Left hindlimb (tissue), 1 donor: ENCODE measurements around the gene PNKP.

Source experiments
- DNase-seq: peaks from one replicate; pipeline ENCODE4 v3.0.0-alpha.2; 2018

The PNKP gene

GRCh38 chr19:49857061-49857837, 10.1 kb downstream of the PNKP start:
- DNase-seq: no peak

GRCh38 chr19:49856574-49857021, 10.8 kb downstream of the PNKP start:
- no peak for DNase-seq

DNA sequence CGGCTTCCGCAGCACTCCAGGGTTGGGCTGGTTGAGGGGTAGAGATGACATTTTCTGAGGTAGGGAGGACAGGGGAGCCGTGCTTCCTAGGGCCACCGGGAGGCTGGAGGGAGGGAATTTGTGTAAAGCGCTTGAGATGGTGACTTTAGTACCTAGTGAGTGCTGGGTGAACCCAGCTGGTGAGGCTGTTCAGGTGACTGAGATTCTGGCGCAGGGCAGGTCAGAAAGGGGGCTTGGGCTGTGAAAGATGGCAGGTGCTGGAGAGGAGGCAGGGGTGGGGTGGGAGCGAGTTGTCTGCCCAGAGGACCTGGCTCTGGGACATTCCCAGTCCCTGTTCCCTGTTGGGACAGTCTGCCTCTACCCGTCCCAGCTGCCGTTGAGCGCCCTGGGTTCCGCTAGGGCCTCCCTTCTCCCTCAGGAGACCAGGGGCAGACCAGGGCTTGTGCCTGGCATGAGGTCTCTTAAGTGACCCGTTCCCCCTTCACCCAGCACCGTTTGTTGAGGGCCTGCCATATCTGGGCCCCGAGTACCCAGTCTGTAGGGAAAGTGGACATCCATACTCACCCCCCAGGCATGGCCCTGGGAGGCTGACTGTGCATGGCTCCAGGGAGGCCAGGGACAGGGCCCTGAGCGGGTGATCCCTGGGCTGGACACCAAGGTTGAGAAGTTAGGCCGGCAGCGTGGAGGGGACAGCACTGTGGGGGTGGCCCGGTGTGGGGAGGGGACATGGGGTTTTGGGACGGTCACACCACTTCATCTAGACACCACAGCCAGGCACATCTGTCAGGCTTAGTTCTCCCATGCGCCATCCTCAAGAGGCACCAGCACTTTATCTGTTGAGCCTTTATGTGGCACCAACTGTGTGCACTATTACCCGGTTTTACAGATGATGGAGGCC, 11.5 kb downstream of the PNKP start:
- no peak for DNase-seq

- no peak for DNase-seq
Observed at GRCh38 chr19:49855277-49855675, 12.1 kb downstream of the PNKP start.

DNA sequence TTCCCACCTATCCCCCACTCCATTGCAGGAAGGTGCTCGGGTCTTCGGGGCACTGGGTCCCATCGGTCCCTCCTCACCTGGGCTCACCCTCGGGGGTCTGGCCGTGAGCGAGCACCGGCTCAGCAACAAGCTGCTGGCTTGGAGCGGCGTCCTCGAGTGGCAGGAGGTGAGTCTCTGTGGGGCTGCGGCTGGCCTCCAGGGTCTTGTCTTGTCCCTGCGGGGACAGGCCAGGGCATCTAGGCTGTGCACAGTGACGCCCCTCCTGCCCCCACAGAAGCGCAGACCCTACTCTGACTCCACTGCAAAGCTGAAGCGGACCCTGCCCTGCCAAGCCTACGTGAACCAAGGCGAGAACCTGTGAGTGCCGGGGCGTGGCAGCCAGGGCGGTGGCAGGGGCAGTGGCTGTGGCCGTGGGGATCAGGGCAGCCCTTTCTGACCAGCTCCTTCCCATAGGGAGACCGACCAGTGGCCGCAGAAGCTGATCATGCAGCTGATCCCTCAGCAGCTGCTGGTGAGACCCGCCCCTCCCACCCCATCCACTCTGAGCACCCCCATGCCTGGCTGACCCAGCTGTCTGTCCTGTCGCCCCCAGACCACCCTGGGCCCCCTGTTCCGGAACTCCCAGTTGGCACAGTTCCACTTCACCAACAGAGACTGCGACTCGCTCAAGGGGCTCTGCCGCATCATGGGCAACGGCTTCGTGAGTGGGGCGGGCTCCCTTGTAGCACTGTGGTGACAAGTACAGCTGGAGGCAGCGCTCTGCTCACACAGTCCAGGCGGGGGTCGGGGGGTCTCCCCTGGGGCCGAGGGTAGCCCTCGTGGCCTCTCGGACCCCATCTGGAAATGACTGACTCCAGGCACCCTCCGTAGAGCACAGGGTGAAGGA, 12.8 kb downstream of the PNKP start:
- DNase-seq: no peak

GRCh38 chr19:49853852-49854377, 13.5 kb downstream of the PNKP start:
- DNase-seq: no peak

DNA sequence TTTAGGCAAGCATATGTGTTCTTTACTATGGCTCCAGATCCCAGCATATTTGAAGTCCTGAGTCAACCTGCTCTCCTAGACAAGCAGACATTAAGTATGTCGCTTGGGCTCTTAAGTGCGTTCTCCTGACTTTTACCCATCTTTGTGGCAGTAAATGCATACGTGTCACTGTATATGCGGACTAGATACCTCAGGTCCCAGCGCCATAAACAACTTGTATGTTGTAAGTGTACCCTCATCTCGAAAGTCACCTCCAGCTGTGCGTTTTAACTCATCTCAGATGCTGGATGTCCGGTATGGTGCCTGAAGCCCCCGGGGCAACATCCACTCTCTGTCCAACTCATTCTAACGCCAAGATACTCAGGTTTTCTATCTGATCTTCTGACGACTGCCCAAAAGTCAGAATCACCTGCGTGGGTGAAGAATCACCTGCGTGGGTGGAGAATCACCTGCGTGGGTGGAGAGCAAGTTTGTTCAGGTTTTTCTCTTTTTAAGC, 14.7 kb downstream of the PNKP start:
- no peak for DNase-seq

DNA sequence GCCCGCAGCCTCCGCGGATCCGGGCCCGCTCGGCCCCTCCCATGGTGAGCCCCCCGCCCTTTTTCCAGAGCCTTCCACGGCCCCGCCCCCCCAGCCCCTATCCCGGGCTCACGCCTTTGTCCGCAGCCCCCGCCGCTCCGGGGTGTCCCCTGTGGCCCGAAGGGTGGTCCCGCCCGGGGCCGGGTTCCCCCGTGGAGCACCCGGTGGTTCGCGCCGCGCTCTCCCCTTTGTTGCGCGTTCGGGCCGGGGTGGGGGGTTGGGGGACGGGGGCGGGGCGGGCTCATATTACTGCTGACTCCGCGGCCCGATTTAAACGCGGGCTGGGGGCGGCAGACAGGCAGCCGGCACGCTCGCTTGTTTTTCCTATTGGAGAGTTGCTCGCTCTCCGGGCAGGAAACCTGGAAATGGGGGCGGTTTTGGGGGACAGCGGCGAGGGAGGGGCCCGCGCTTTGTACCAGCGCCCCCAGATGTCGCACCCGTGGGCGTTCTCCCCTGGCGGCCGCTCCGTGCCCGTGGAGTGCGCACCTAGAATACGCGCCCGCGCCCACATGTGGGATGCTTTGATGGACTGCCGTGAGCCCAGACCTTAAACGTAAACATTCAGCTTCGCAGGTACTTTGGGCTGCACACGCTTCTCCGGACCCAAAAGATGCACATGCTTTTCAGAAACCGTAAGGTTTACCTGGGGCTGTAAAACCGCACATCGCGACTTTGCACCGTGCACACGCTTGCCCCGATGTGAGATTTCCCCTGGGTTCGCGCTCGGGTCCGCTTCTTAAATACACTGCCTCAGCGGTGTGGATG, 15.7 kb downstream of the PNKP start:
- DNase-seq: peak; percentile 82

- DNase-seq: peak; percentile 92
Observed at GRCh38 chr19:49850487-49851342, 16.7 kb downstream of the PNKP start, which contains the start of gene PTOV1. TSS of gene PTOV1 (plus strand) at chr19:49851159.

DNA sequence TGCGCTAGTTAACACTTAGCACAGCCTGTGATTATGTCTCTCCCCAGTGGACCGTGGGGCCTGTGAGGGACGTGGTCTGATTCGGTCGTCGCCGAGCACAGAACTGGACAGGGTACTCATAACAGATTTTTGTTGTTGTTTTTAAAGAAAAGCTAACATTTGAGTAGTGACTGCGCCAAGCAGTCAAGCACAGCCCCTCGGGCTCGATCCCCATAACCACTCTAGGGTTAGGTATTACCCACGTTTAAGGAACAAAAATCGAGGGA, 17.2 kb downstream of the PNKP start:
- DNase-seq: no peak

- DNase-seq: no peak
Observed at GRCh38 chr19:49849433-49850220, 17.7 kb downstream of the PNKP start.

DNA sequence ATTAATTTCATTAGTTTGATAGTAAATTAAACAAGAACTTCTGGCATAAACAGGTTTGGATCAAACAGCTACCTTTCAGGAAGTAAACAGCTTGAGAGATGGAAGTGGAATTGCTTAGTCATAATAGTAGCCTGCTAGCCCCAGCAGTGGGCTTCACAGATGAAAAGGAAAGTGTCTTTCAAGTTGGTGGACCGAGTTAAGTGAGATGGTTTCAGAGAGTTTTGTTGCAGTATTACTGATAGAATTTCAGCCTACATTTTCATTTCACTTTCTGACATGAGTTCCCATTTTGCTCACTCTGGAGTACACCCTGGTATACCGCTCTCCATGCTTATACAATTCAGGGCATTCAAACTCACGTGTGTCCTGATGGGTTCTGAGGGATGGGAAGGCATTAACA, 18.4 kb downstream of the PNKP start:
- DNase-seq: no peak

DNA sequence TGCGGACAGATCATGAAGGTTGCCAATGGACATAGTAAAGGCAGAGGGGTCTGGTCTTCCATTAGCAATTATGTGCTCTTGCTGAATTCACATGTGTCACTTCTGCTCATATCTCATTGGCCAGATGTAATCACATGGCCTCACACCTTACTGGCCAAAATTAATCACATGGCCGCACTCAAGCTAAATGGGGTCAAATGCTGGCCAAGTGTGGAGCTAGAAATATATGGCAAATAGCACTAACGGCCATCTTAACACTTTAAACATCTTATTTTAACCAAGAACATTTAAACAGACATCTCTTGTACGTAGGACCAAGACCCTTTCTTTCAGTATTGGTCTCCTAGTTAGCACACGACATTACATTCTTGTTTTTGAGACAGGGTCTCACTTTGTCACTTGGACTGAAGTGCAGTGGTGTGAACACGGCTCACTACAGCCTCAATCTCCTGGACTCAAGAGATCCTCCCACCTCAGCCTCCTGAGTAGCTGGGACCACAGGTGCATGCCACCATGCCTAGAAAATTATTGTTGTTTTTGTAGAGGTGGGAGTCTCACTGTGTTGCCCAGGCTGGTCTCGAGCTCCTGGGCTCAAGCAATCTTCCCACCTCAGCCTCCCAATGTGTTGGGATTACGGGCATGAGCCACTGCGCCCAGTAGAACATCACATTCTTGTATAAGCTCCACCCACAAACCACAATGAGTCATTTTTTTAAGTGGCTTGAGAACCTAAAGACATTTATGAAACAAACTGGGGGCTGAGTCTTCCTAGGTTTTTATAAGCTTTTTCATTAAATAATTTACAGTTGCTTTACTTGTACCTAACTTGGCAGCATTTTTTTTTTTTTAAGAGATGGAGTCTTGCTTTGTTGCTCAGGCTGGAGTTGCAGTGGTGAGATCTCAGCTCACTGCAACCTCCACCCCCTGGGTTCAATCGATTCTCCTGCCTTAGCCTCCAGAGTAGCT, 19.4 kb downstream of the PNKP start:
- no peak for DNase-seq

DNA sequence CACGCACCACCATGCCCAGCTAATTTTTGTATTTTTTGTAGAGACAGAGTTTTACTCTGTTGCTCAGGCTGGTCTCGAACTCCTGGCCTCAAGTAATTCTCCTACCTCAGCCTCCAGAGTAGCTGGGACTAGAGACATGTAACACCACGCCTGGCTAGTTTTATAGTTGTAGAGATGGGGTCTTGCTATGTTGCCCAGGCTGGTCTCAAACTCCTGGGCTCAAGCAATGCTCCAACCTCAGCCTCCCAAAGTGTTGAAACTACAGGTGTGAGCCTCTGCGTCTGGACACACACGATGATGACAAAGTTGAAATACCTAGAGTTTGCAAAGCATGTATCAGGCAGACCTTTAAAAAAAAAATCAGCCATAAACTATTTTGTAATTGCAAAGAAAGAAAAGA, 21.0 kb downstream of the PNKP start:
- DNase-seq: no peak

- DNase-seq: no peak
Observed at GRCh38 chr19:49845414-49845813, 22.0 kb downstream of the PNKP start.

GRCh38 chr19:49844138-49845095, 23.0 kb downstream of the PNKP start:
- no peak for DNase-seq

DNA sequence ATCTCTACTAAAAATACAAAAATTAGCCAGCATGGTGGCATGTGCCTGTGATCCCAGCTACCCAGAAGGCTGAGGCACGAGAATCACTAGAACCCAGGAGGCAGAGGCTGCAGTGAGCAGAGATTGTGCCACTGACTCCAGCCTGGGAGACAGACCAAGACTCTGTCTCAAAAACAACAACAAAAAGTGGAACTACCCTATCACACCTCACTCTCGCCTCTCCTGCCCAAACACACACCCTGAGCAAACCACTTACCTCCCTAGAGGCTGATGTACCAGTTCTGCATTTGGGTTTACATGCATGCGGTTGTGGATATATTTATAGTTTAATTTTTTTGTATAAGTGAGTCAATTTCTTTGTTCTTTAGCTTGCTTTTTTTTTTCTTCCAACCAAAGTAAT, 24.1 kb downstream of the PNKP start:
- no peak for DNase-seq
